ENCODE data around the gene RAB21. TPM values are rescaled to one million over a fixed set of nuclear protein-coding genes. Genes with fewer than 3 reads are reported as not detected.

Gene RAB21
- total and polyA plus RNA-seq, 12 donors: 10.2 to 271 (median 187) TPM

DNA sequence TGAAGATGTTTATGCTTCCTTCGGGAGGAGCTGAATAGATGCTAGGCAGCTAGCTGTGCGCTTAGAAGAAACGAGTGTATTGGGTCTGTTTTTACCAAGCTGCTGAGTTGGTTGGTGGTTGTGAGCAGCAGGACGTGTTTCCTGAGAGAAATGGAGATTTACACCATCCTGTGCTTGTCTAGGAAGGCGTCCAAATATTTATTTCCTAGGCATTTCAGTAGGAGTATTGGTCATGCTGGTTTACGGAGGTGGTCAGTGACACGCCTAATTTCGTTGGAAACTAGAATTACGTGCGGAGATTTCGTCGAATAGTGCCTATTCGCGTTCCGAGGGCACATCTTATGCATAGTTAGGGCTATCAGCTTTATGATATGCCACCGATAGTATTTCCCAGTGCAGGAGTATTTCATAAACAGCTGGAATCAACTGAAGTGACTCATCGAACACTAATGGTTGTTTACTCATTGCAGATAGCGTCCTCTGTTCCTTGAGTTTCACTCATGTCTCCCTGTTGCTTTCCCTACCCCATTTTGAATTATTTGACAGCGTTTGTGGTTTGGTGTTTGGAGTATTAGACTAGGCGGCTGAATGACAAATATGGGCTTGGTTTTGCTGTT lies 85.7 kb downstream of the RAB21 start:
- H3K27ac ChIP-seq: peak overlapping the region; percentile 89 to 96 (median 93)
- peak overlapping the region; percentile 63 to 80 (median 69) for H3K4me3 ChIP-seq
- peaks cover 0 to 12% (median 0%) of the 10 kb centered on the region in 9 donors for H3K36me3 ChIP-seq
- ATAC-seq (peak in 6 of 8 donors; percentile 2 to 58 (median 41)), DNase-seq (peak in 1 of 2 donors; percentile 10)
- TF ChIP-seq, protein P1, sequence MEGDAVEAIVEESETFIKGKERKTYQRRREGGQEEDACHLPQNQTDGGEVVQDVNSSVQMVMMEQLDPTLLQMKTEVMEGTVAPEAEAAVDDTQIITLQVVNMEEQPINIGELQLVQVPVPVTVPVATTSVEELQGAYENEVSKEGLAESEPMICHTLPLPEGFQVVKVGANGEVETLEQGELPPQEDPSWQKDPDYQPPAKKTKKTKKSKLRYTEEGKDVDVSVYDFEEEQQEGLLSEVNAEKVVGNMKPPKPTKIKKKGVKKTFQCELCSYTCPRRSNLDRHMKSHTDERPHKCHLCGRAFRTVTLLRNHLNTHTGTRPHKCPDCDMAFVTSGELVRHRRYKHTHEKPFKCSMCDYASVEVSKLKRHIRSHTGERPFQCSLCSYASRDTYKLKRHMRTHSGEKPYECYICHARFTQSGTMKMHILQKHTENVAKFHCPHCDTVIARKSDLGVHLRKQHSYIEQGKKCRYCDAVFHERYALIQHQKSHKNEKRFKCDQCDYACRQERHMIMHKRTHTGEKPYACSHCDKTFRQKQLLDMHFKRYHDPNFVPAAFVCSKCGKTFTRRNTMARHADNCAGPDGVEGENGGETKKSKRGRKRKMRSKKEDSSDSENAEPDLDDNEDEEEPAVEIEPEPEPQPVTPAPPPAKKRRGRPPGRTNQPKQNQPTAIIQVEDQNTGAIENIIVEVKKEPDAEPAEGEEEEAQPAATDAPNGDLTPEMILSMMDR (IDR thresholded peaks at IDR 0.05): no peak
- H3K4me1 ChIP-seq: peaks cover 0 to 58% (median 46%) of the 10 kb centered on the region in 9 donors
- WGBS, 2 donors: 1 to 2% methylated on average over 20 of the region's 20 CpGs
- no peaks in the 10 kb centered on the region for H3K9me3 ChIP-seq
- H3K27me3 ChIP-seq: no peaks in the 10 kb centered on the region
- intact Hi-C loops (cut with DNase I): loop anchor here in 4 of 10 donors (5.0 to 10.0 kb wide), 2 partner anchors 58 to 66 kb away; no protein-coding TSS in a partner anchor

DNA sequence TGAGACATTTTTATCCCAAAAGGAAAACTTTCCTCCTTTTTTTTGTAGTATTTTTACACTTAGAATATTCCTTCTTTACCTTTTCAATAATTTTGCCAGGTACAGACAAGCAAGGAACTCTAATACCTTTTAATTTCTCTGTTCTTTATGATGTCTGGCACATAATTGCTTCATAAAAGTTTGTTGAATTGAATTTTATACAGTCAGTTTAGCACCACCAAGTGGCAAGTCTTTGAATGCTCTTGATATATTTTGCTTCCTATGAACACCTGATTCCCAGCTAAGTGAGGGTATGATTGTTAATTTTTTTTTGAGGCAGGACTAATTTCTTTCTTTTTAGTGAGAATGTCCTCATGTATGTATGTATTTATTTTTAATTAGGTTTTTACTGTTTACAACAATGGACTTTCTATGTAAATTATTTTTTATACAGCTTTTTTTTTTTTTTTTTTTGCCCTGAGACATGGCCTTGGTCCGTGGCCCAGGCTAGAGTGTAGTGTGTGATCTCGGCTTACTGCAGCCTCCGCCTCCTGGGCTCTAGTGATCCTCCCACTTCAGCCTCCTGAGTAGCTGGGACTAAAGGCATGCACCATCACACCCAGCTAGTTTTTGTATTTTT lies 91.8 kb downstream of the RAB21 start:
- H3K27ac ChIP-seq: peak overlapping the region in 2 of 10 donors; percentile 23 to 38
- no peak for ATAC-seq

DNA sequence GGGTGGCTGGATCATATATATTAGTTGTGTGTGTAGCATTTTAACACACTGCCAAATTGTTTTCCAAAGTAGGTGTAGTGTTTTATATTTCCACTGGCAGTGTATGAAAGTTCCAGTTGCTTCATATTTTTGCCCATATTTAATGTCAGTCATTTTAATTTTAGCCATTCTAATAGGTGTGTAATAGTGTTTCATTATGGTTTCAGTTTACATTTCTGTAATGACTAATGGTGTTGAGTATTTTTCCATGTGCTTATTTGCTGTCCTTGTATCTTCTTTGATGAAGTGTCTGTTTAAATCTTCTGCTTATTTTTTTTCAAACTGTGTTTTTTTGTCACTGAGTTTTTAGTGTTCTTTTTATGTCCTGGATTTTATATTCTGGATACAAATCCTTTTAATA lies 93.5 kb downstream of the RAB21 start:
- H3K27me3 ChIP-seq: no peaks in the 10 kb centered on the region
- intact Hi-C loops (cut with DNase I): loop anchor here in 4 of 10 donors (5.0 to 10.0 kb wide), 3 partner anchors 66 to 73 kb away; no protein-coding TSS in a partner anchor
- DNase-seq (no peak), ATAC-seq (no peak)
- no peak overlapping the region for H3K4me3 ChIP-seq
- TF ChIP-seq, protein P1 (IDR thresholded peaks at IDR 0.05): no peak
- peaks cover 0 to 16% (median 0%) of the 10 kb centered on the region in 11 donors for H3K9me3 ChIP-seq
- H3K4me1 ChIP-seq: peaks cover 0 to 69% (median 55%) of the 10 kb centered on the region in 9 donors
- H3K36me3 ChIP-seq: peaks cover 0 to 21% (median 0%) of the 10 kb centered on the region in 9 donors
- H3K27ac ChIP-seq: peak overlapping the region in 5 of 10 donors; percentile 4 to 47 (median 35)

More for the DNA sequence above, 91.8 kb downstream of the RAB21 start:
- Histone ChIP-seq H3K9me3 (no peaks in the 10 kb centered on the region), H3K36me3 (peaks cover 0 to 16% (median 0%) of the 10 kb centered on the region in 9 donors), H3K27me3 (no peaks in the 10 kb centered on the region), H3K4me1 (peaks cover 0 to 87% (median 67%) of the 10 kb centered on the region in 9 donors), H3K4me3 (no peak overlapping the region)
- DNase-seq: no peak
- intact Hi-C loops (cut with DNase I): loop anchor here in 4 of 10 donors (5.0 to 10.0 kb wide), 3 partner anchors 64 to 72 kb away; no protein-coding TSS in a partner anchor
- TF ChIP-seq, protein P1 (IDR thresholded peaks at IDR 0.05): peak in 7 of 9 donors; percentile 23 to 68 (median 59)
- 79 to 85% methylated on average over 3 of the region's 3 CpGs for WGBS, 2 donors

DNA sequence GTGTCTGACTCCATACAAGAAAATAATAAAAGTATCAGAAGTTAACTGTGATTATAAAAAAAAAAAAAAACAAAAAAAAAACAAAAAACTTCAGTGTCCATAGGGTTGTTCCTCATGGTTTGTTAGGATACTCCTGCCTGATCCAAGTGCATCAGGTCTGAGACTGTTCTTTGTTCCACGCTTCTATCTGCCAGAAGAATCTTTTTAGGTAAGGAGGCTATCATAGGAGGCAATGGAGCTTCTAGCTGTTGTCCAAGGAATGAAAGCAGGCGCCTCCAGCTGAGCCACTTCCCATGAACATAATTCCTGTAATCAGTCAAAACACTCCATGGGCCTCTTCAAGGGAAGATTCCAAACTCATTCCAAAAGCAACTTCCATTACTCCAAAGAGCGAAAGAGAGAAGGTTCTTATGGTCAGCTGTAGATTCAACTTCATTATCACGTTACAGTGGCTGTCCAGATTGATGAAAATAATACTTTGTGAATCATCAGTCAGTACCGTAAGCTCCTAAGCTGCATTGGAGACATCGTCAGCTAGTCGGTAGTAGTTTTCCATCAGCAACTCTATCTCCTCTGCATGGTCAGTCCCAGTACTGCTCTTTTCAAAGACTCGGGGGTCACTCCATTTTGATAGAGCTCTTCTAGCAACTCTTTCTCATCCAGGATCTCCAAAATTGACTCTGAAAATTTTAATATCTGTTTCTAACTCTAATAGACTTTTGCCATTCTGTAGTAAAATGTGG lies 94.6 kb downstream of the RAB21 start:
- Histone ChIP-seq H3K36me3 (peaks cover 0 to 21% (median 0%) of the 10 kb centered on the region in 9 donors), H3K27ac (peak overlapping the region in 3 of 10 donors; percentile 35 to 47 (median 41)), H3K4me3 (no peak overlapping the region), H3K9me3 (peaks cover 0 to 17% (median 0%) of the 10 kb centered on the region in 11 donors), H3K4me1 (peaks cover 0 to 65% (median 48%) of the 10 kb centered on the region in 9 donors), H3K27me3 (no peaks in the 10 kb centered on the region)
- intact Hi-C loops (cut with DNase I): loop anchor here in 4 of 10 donors (5.0 to 10.0 kb wide), 3 partner anchors 67 to 74 kb away; no protein-coding TSS in a partner anchor
- DNase-seq (no peak), ATAC-seq (peak in 3 of 8 donors; percentile 14 to 31 (median 31))
- TF ChIP-seq, protein P1 (IDR thresholded peaks at IDR 0.05): no peak
- 86 to 91% methylated on average over 8 of the region's 8 CpGs for WGBS, 2 donors

Data from heart right ventricle (tissue), 16 donors.